GM12801 (cell line): ENCODE data around the gene FRMD4A.

Experiments
- CTCF ChIP-seq: IDR thresholded peaks from one replicate; pipeline ENCODE4 v1.5.1; 2011; ENCODE audit warnings: control low read depth; ENCODE audit not compliant: insufficient read length; ENCODE audit errors: extremely low read depth

Gene FRMD4A

GRCh38 chr10:13925971-13926780 lies 404.5 kb downstream of the FRMD4A start:
- no peak for TF ChIP-seq CTCF

GRCh38 chr10:13924040-13924725 lies 406.5 kb downstream of the FRMD4A start:
- no peak for TF ChIP-seq CTCF

GRCh38 chr10:13922586-13922985 lies 408.1 kb downstream of the FRMD4A start:
- no peak for TF ChIP-seq CTCF

- no peak for TF ChIP-seq CTCF
Observed at GRCh38 chr10:13921941-13922340, 408.8 kb downstream of the FRMD4A start.

GRCh38 chr10:13920465-13920864 lies 410.3 kb downstream of the FRMD4A start:
- no peak for TF ChIP-seq CTCF

GRCh38 chr10:13920031-13920430 lies 410.7 kb downstream of the FRMD4A start:
- no peak for TF ChIP-seq CTCF

- no peak for TF ChIP-seq CTCF
Observed at GRCh38 chr10:13917791-13918190, 412.9 kb downstream of the FRMD4A start.
